Measurements from ENCODE around the gene DEXI.

Gene DEXI

DNA sequence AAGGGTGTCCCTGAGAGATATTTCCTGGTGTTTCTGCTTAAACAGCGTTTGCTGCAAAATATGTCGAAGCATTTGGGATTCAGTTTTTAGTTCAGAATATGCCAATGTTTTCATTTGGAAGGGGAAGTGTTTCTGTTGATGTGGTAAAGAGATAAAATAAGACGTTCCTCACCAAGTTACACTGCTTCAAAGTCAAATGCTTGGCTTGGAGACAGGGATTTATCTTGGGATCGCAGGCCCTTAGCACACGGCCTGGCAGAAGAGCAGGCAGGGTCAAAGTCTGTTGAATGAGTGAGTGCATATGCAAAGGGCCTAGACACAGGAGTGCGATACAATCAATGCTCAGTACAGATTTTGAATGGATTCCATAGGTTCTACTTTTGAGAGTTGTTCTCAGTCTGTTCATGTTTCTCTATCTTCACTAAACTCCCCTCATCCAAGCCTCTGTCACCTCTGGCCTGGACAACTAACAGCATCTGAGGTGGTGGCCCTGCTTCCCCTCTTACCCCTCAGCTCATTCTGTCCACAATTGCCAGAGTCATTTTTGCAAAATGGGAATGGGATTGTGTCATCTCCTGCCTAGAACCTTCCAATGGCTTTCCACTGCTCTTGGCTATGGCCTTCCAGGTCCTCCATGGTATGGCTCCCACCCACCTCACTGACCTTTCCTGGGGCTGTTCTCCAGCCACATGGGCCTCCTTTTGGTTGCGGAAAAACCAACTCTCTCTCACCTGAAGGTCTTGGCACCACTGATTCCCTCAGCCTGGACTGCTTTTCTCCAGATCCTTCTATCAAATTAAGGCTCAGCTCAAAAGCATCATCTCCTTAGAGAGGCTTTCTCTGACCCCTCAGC, 3.2 kb downstream of the DEXI start:
- H3K4me3 ChIP-seq (ENCODE audit: low read depth, low read length) = no peak overlapping the region
- DNase-seq (ENCODE audit: low read depth) = no peak
- TF ChIP-seq, protein P1, sequence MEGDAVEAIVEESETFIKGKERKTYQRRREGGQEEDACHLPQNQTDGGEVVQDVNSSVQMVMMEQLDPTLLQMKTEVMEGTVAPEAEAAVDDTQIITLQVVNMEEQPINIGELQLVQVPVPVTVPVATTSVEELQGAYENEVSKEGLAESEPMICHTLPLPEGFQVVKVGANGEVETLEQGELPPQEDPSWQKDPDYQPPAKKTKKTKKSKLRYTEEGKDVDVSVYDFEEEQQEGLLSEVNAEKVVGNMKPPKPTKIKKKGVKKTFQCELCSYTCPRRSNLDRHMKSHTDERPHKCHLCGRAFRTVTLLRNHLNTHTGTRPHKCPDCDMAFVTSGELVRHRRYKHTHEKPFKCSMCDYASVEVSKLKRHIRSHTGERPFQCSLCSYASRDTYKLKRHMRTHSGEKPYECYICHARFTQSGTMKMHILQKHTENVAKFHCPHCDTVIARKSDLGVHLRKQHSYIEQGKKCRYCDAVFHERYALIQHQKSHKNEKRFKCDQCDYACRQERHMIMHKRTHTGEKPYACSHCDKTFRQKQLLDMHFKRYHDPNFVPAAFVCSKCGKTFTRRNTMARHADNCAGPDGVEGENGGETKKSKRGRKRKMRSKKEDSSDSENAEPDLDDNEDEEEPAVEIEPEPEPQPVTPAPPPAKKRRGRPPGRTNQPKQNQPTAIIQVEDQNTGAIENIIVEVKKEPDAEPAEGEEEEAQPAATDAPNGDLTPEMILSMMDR (IDR thresholded peaks at IDR 0.05; ENCODE audit: low read depth, low read length, missing control alignments) = no peak
- in situ Hi-C loops (cut with HindIII; ENCODE audit: low sequenced_read_pairs) = no loop called here

DNA sequence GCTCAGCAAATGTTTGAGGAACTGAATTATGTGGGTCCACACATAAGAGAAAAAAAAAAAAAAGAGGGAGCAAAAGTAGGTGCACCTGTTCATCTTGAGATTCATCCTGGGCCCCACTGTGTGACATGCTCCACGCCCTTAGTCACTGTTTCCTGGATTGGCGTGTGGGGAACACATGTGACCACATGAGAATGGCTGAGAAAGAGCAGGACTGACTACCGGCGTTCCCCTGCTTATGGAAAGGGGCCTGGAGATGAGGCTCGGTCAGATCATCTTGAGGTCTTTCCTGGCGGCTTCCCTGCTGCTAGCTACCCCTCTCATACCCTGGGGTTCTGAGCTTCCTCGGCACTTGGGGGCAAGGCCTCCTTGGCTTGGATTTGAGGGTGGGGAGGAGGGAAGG, 3.9 kb downstream of the DEXI start:
- H3K4me3 ChIP-seq (ENCODE audit: low read depth, low read length) = no peak overlapping the region
- in situ Hi-C loops (cut with HindIII; ENCODE audit: low sequenced_read_pairs) = no loop called here
- DNase-seq (ENCODE audit: low read depth) = no peak
- TF ChIP-seq, protein P1 (IDR thresholded peaks at IDR 0.05; ENCODE audit: low read depth, low read length, missing control alignments) = no peak

DNA sequence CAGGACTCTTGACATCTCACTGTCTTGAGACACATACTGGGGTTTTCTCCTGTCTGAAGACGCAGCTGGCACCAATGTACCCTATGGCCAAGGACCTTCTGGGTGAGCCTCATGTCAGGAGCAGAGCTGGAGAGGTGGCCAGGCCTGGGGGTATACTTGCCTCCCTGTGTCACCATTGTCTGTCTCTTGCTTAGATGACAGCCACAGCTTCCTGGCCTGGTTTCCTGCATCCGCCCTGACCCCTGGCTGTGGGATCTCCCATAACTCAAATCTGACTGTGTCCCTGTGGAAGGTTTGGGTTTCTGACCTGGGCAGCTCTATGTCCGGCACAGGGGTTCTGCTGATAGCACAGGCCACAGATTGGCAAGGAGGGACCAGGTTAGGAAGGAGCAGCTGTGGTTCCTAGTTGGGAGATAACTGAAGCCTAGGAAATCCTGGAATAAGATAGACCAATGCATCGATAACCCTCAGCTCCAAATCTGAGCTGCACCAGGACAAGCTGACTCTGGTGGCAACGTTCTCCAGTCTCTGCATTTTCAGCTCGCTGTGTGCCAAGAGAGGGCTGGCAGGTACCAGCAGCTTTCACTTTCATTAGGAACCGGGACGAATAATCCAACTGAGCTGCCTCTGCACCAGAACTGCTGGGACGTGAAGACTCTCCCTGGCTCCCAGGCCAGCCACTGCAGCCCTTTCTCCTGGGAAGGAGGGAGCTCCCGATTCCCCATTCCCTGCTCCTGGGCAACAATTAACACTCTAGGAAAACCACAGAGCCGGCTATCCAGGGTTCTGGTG, 5.0 kb downstream of the DEXI start:
- H3K4me3 ChIP-seq (ENCODE audit: low read depth, low read length) = no peak overlapping the region
- no peak for DNase-seq (ENCODE audit: low read depth)
- TF ChIP-seq, protein P1 (IDR thresholded peaks at IDR 0.05; ENCODE audit: low read depth, low read length, missing control alignments) = no peak
- in situ Hi-C loops (cut with HindIII; ENCODE audit: low sequenced_read_pairs) = no loop called here

DNA sequence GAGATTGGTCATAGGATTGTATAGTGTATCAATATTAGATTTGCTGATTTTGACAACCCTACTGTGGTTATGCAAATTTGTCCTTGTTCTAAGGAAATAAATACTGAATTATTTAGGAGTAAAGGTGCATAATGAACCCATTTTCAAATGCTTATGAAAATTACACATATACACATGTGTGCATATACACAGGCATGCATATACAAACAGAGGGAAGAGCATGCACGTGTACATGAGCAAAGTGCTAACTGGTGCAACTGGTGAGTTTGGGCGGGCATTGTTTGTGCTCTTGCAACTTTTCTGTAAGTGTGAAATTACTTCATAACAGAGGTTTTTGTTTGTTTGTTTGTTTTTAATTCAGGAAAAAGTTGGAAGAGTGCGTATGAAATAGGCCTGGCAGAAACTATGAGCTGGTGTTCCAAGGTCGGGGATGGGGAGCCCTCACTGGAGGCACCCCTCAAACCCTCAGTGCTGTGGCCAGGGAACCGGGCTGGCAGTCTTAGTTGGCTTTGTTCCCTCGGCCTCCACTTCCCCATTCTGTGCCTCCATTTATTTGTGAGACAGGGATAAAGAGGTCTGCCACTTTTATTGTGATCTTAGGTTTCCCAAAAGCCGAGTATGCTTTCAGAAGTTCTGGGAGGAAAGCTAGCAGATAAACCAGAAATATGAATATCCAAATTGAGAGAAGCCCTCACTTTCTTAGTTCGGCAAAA, 5.8 kb downstream of the DEXI start:
- DNase-seq (ENCODE audit: low read depth) = no peak
- no peak overlapping the region for H3K4me3 ChIP-seq (ENCODE audit: low read depth, low read length)
- in situ Hi-C loops (cut with HindIII; ENCODE audit: low sequenced_read_pairs) = no loop called here
- TF ChIP-seq, protein P1 (IDR thresholded peaks at IDR 0.05; ENCODE audit: low read depth, low read length, missing control alignments) = no peak

DNA sequence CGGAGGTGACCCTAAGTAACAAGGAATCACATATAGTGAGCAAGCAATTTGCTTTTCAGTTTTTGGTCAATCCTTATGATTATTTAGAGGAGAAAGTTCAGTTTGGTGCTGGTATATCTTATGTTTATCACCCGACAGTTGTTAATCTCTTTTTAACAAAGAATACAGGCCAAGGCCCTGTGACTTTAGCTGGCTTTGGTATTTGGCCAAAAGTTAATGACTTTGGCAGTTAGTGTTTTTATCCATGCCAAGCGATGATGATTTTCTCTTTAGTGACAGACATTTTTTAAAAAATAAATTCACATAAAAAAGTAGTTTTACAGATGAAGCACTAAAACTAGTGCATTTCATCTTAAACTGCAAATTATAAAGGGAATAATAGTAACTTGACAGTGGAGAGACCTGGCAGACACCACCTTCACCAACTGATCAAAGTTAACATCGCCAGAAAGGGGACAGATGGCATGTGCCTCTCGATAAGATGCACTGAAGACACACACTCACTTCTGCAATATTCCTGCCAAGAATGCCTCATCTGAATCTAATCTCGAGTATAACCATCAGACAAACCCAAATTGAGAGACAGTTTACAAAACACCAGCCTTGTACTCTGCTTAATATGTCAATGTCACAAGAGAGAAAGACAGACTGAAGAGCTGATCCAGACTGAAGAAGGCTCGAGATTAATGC, 6.9 kb downstream of the DEXI start:
- DNase-seq (ENCODE audit: low read depth) = no peak
- in situ Hi-C loops (cut with HindIII; ENCODE audit: low sequenced_read_pairs) = no loop called here
- TF ChIP-seq, protein P1 (IDR thresholded peaks at IDR 0.05; ENCODE audit: low read depth, low read length, missing control alignments) = no peak
- no peak overlapping the region for H3K4me3 ChIP-seq (ENCODE audit: low read depth, low read length)

All from astrocyte of the cerebellum (primary cell).